Measurements from ENCODE around the gene SMIM11. TPM values are rescaled to one million over a fixed set of nuclear protein-coding genes. Genes with fewer than 3 reads are reported as not detected.

The SMIM11 gene
- polyA plus RNA-seq, 1 experiment: 15.1 TPM

GRCh38 chr21:34335316-34335715, 40.0 kb upstream of the SMIM11 start:
- CTCF ChIA-PET: no interaction called here
- POLR2A ChIA-PET: no interaction called here

DNA sequence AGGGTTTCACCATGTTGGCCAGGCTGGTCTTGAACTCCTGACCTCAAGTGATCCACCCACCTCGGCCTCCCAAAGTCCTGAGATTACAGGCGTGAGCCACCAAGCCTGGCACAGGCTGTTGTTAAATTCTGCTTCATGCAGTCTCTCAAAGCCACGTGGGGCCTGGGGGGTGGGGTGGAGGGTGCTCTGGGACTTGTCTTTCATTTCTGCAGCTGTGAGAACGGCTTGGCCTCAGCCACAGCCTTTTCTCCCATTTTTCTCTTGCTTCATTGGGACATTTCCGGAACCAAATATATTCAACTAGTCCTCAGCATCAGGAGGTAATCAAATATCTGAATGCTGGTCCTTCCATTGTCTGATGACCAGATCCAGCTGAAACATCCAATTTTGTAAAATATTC, 39.1 kb upstream of the SMIM11 start:
- ChIA-PET CTCF (interaction anchor here (1.0 to 2.0 kb wide), 2 partner anchors 31 to 412 kb away, joined by 3 to 6 read pairs; no protein-coding TSS in a partner anchor), POLR2A (interaction anchor here (0.6 to 1.1 kb wide), 2 partner anchors 9 to 360 kb away, joined by 3 to 6 read pairs; no protein-coding TSS in a partner anchor)
- no peak for TF ChIP-seq CTCF (IDR thresholded peaks at IDR 0.05; ENCODE audit: low read depth, low read length)
- Histone ChIP-seq H3K4me3 (ENCODE audit: low read depth, low read length) (no peak overlapping the region), H3K9me3 (ENCODE audit: control insufficient read depth, insufficient read depth, low read length) (no peaks in the 10 kb centered on the region), H3K27me3 (ENCODE audit: control insufficient read depth, insufficient read depth, low read length) (no peaks in the 10 kb centered on the region), H3K27ac (ENCODE audit: low read depth, low read length) (peak overlapping the region; percentile 52)
- DNase-seq (ENCODE audit: low read depth, low spot score): no peak

More at GRCh38 chr21:34335316-34335715, 40.0 kb upstream of the SMIM11 start:
- Histone ChIP-seq H3K27me3 (ENCODE audit: control insufficient read depth, insufficient read depth, low read length) (no peaks in the 10 kb centered on the region), H3K9me3 (ENCODE audit: control insufficient read depth, insufficient read depth, low read length) (no peaks in the 10 kb centered on the region), H3K27ac (ENCODE audit: low read depth, low read length) (no peak overlapping the region), H3K4me3 (ENCODE audit: low read depth, low read length) (no peak overlapping the region)
- DNase-seq (ENCODE audit: low read depth, low spot score): no peak
- TF ChIP-seq CTCF (IDR thresholded peaks at IDR 0.05; ENCODE audit: low read depth, low read length): no peak

DNA sequence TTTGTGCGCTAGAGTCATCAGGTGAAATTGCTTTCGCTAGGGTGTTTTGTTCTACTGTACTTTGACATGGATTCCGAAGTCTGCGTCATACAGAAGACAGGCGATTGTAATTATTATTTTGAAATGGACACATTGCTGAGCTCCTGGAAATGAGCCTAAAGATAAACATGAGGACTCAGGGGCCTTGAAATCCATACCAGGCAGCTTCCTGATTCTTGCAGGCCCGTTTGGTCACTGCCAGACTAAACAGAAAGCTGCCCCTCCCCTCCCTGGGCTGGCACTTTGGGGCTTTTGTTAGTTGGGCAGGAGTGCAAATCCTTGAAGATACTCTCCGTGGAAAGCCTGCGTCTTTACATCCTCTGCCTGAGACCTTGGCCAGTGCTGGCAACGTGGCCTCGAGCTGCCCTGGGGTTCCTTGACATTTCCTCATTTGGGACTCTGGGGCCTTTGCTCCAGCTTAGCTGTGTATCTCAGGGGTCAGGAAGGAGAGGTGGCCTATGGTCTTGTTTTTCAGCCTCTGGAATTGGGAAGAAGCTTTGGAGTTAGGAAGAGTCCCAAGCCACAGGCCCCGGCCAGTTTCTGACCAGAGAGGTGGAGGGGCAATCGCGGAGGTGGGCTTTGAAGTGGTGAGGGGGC, 38.4 kb upstream of the SMIM11 start:
- no peak overlapping the region for H3K4me3 ChIP-seq (ENCODE audit: low read depth, low read length)
- CTCF ChIA-PET: interaction anchor here (0.7 to 2.0 kb wide), 5 partner anchors 10 to 413 kb away, joined by 3 to 6 read pairs (median 3); no protein-coding TSS in a partner anchor
- TF ChIP-seq CTCF (IDR thresholded peaks at IDR 0.05; ENCODE audit: low read depth, low read length): no peak
- POLR2A ChIA-PET: interaction anchor here (0.5 to 1.1 kb wide), 4 partner anchors 9 to 372 kb away, joined by 3 to 6 read pairs (median 4); no protein-coding TSS in a partner anchor
- H3K27me3 ChIP-seq (ENCODE audit: control insufficient read depth, insufficient read depth, low read length): no peaks in the 10 kb centered on the region
- peak overlapping the region; percentile 55 for H3K27ac ChIP-seq (ENCODE audit: low read depth, low read length)
- no peaks in the 10 kb centered on the region for H3K9me3 ChIP-seq (ENCODE audit: control insufficient read depth, insufficient read depth, low read length)
- peak; percentile 65 for DNase-seq (ENCODE audit: low read depth, low spot score)

- Histone ChIP-seq H3K27me3 (ENCODE audit: control insufficient read depth, insufficient read depth, low read length) (no peaks in the 10 kb centered on the region), H3K27ac (ENCODE audit: low read depth, low read length) (no peak overlapping the region), H3K4me3 (ENCODE audit: low read depth, low read length) (no peak overlapping the region), H3K9me3 (ENCODE audit: control insufficient read depth, insufficient read depth, low read length) (no peaks in the 10 kb centered on the region)
- no peak for TF ChIP-seq CTCF (IDR thresholded peaks at IDR 0.05; ENCODE audit: low read depth, low read length)
- CTCF ChIA-PET: interaction anchor here (0.6 to 2.0 kb wide), 5 partner anchors 9 to 414 kb away, joined by 3 to 6 read pairs (median 3); no protein-coding TSS in a partner anchor
- POLR2A ChIA-PET: no interaction called here
- DNase-seq (ENCODE audit: low read depth, low spot score): no peak
Observed at GRCh38 chr21:34337741-34338140, 37.6 kb upstream of the SMIM11 start.

- no peak for TF ChIP-seq CTCF (IDR thresholded peaks at IDR 0.05; ENCODE audit: low read depth, low read length)
- Histone ChIP-seq H3K27me3 (ENCODE audit: control insufficient read depth, insufficient read depth, low read length) (no peaks in the 10 kb centered on the region), H3K27ac (ENCODE audit: low read depth, low read length) (no peak overlapping the region), H3K4me3 (ENCODE audit: low read depth, low read length) (no peak overlapping the region), H3K9me3 (ENCODE audit: control insufficient read depth, insufficient read depth, low read length) (0 out of 2 replicates have a peak, but pooled peaks cover under 1% of the 10 kb centered on the region)
- DNase-seq (ENCODE audit: low read depth, low spot score): no peak
- ChIA-PET POLR2A (no interaction called here), CTCF (interaction anchor here (0.6 to 2.0 kb wide), 3 partner anchors 10 to 414 kb away, joined by 3 to 6 read pairs (median 4); no protein-coding TSS in a partner anchor)
Observed at GRCh38 chr21:34338226-34338625, 37.1 kb upstream of the SMIM11 start.

Measured in AG04450 (cell line).